HepG2 (cell line): ENCODE measurements around the gene TMBIM1. TPM values are rescaled to one million over a fixed set of nuclear protein-coding genes. Genes with fewer than 3 reads are reported as not detected.
A peak's percentile ranks its signal among the peaks of the same experiment; 100 is the strongest.

Source experiments
- BHLHE40 ChIP-seq: IDR thresholded peaks from 2 replicates; pipeline ENCODE4 v1.6.1; 2011; ENCODE audit warnings: low read length, improper control_type of control experiment
- CERS6 ChIP-seq: sonication (generic); formaldehyde crosslinking; IDR thresholded peaks from 2 replicates; pipeline ENCODE4 v1.5.0; 2020; ENCODE audit warnings: missing genetic modification reagents
- FOXA3 ChIP-seq: IDR thresholded peaks from 2 replicates; pipeline ENCODE4 v1.6.1; 2016; ENCODE audit warnings: missing genetic modification reagents, missing compliant biosample characterization
- FOXJ3 ChIP-seq: sonication (generic); formaldehyde crosslinking; IDR thresholded peaks from 2 replicates; pipeline ENCODE4 v1.4.0; 2020; ENCODE audit warnings: missing genetic modification reagents, mild to moderate bottlenecking, borderline replicate concordance
- GABPB1 ChIP-seq: IDR thresholded peaks from 2 replicates; pipeline ENCODE4 v1.6.1; 2016; ENCODE audit warnings: mild to moderate bottlenecking, missing genetic modification reagents, moderate library complexity, missing compliant biosample characterization
- GZF1 ChIP-seq: sonication (generic); formaldehyde crosslinking; IDR thresholded peaks from 2 replicates; pipeline ENCODE4 v1.5.1; 2020; ENCODE audit warnings: mild to moderate bottlenecking, missing genetic modification reagents
- HOXA5 ChIP-seq: sonication (generic); formaldehyde crosslinking; IDR thresholded peaks from 2 replicates; pipeline ENCODE4 v1.4.0; 2020; ENCODE audit warnings: missing genetic modification reagents
- HOXA7 ChIP-seq: sonication (generic); formaldehyde crosslinking; IDR thresholded peaks from 2 replicates; pipeline ENCODE4 v1.8.1; 2022; ENCODE audit warnings: mild to moderate bottlenecking, missing genetic modification reagents, moderate library complexity
- HOXA9 ChIP-seq: sonication (generic); formaldehyde crosslinking; IDR thresholded peaks from 2 replicates; pipeline ENCODE4 v1.8.1; 2022; ENCODE audit warnings: missing genetic modification reagents, mild to moderate bottlenecking, moderate library complexity, borderline replicate concordance
- IRF9 ChIP-seq: sonication (generic); formaldehyde crosslinking; IDR thresholded peaks from 2 replicates; pipeline ENCODE4 v1.8.0; 2022; ENCODE audit warnings: missing genetic modification reagents, mild to moderate bottlenecking, borderline replicate concordance
- IRX3 ChIP-seq: sonication (generic); formaldehyde crosslinking; IDR thresholded peaks from 2 replicates; pipeline ENCODE4 v1.8.1; 2023; ENCODE audit warnings: mild to moderate bottlenecking, low read depth, missing genetic modification reagents, borderline replicate concordance
- KDM4B ChIP-seq: sonication (generic); formaldehyde crosslinking; IDR thresholded peaks from 2 replicates; pipeline ENCODE4 v1.4.0; 2020; ENCODE audit warnings: missing genetic modification reagents
- KDM6A ChIP-seq: IDR thresholded peaks from 2 replicates; pipeline ENCODE4 v1.6.1; 2016; ENCODE audit warnings: low read depth
- MZF1 ChIP-seq: sonication (generic); formaldehyde crosslinking; IDR thresholded peaks from 2 replicates; pipeline ENCODE4 v1.8.1; 2023; ENCODE audit warnings: mild to moderate bottlenecking, missing genetic modification reagents, borderline replicate concordance
- NPAS2 ChIP-seq: sonication (generic); formaldehyde crosslinking; IDR thresholded peaks from 2 replicates; pipeline ENCODE4 v1.8.0; 2022; ENCODE audit warnings: mild to moderate bottlenecking, missing genetic modification reagents, borderline replicate concordance
- PAX8 ChIP-seq: sonication (generic); formaldehyde crosslinking; IDR thresholded peaks from 2 replicates; pipeline ENCODE4 v1.8.0; 2022; ENCODE audit warnings: mild to moderate bottlenecking, missing genetic modification reagents, borderline replicate concordance
- PTBP1 ChIP-seq: fragments of 200-400 bp; formaldehyde crosslinking; IDR thresholded peaks from 2 replicates; pipeline ENCODE4 v1.6.1; 2018; ENCODE audit warnings: low read length, low read depth; ENCODE audit not compliant: poor library complexity, severe bottlenecking
- RFX5 ChIP-seq: IDR thresholded peaks from 2 replicates; pipeline ENCODE4 v1.6.1; 2011; ENCODE audit warnings: low read depth, low read length, improper control_type of control experiment
- SATB2 ChIP-seq: sonication (generic); formaldehyde crosslinking; IDR thresholded peaks from 2 replicates; pipeline ENCODE4 v1.5.0; 2020; ENCODE audit warnings: missing genetic modification reagents
- SETDB1 ChIP-seq: sonication (generic); formaldehyde crosslinking; IDR thresholded peaks from 2 replicates; pipeline ENCODE4 v1.5.1; 2020; ENCODE audit warnings: missing genetic modification reagents, mild to moderate bottlenecking, borderline replicate concordance
- SNRNP70 ChIP-seq: fragments of 200-400 bp; formaldehyde crosslinking; IDR thresholded peaks from 2 replicates; pipeline ENCODE4 v1.6.1; 2017; ENCODE audit warnings: mild to moderate bottlenecking, low read depth, low read length, moderate library complexity
- ZMYM2 ChIP-seq: sonication (generic); formaldehyde crosslinking; IDR thresholded peaks from 2 replicates; pipeline ENCODE4 v1.8.0; 2022; ENCODE audit warnings: mild to moderate bottlenecking, missing genetic modification reagents
- ZNF30 ChIP-seq: sonication (generic); formaldehyde crosslinking; IDR thresholded peaks from 2 replicates; pipeline ENCODE4 v1.5.0; 2020; ENCODE audit warnings: mild to moderate bottlenecking, missing genetic modification reagents
- ZNF513 ChIP-seq: sonication (generic); formaldehyde crosslinking; conservative IDR thresholded peaks from 2 replicates; pipeline ENCODE4 v1.5.0; 2020; ENCODE audit warnings: missing genetic modification reagents
- ZNF564 ChIP-seq: sonication (generic); formaldehyde crosslinking; IDR thresholded peaks from 2 replicates; pipeline ENCODE4 v1.8.1; 2023; ENCODE audit warnings: mild to moderate bottlenecking, missing genetic modification reagents
- ZNF589 ChIP-seq: sonication (generic); formaldehyde crosslinking; conservative IDR thresholded peaks from 2 replicates; pipeline ENCODE4 v1.8.0; 2022; ENCODE audit warnings: mild to moderate bottlenecking, moderate library complexity, missing genetic modification reagents
- ZNF747 ChIP-seq: sonication (generic); formaldehyde crosslinking; IDR thresholded peaks from 2 replicates; pipeline ENCODE4 v1.8.1; 2023; ENCODE audit warnings: missing genetic modification reagents, mild to moderate bottlenecking, borderline replicate concordance
- ZNF878 ChIP-seq: sonication (generic); formaldehyde crosslinking; IDR thresholded peaks from 2 replicates; pipeline ENCODE4 v1.8.1; 2023; ENCODE audit warnings: mild to moderate bottlenecking, missing genetic modification reagents, moderate library complexity
- polyA plus RNA-seq, 8 experiments: library from polyadenylated mRNA; depleted of rRNA in 3 of 8; stranded (reverse) in 7 of 8; unstranded in 1 of 8; fragments of >200 nt; fragmentation: Illumina TruSeq in 4 of 8; extraction: Trizol in 4 of 8; gene quantifications; 2 replicates each; pipeline versions ENCODE4 v1.2.1 to v1.2.3, GENCODE V29; 2011 to 2016; ENCODE audit warnings: low read depth in 4 of 8, missing spikeins in 1 of 8, mixed read lengths in 1 of 8; ENCODE audit not compliant: insufficient read depth in 1 of 8
- total RNA-seq, 5 experiments: library from RNA; depleted of rRNA; stranded (reverse); fragments of >200 nt; fragmentation: Illumina TruSeq; extraction: Trizol; gene quantifications; 2 replicates each; pipeline ENCODE4 v1.2.3, GENCODE V29; 2016; ENCODE audit warnings: low read depth in 1 of 5

The TMBIM1 gene
- total and polyA plus RNA-seq, 2 of the 13 experiments (the other 11 are each of a cell fraction or from before 2014, with no cell fraction given) = 127 to 139 TPM

DNA sequence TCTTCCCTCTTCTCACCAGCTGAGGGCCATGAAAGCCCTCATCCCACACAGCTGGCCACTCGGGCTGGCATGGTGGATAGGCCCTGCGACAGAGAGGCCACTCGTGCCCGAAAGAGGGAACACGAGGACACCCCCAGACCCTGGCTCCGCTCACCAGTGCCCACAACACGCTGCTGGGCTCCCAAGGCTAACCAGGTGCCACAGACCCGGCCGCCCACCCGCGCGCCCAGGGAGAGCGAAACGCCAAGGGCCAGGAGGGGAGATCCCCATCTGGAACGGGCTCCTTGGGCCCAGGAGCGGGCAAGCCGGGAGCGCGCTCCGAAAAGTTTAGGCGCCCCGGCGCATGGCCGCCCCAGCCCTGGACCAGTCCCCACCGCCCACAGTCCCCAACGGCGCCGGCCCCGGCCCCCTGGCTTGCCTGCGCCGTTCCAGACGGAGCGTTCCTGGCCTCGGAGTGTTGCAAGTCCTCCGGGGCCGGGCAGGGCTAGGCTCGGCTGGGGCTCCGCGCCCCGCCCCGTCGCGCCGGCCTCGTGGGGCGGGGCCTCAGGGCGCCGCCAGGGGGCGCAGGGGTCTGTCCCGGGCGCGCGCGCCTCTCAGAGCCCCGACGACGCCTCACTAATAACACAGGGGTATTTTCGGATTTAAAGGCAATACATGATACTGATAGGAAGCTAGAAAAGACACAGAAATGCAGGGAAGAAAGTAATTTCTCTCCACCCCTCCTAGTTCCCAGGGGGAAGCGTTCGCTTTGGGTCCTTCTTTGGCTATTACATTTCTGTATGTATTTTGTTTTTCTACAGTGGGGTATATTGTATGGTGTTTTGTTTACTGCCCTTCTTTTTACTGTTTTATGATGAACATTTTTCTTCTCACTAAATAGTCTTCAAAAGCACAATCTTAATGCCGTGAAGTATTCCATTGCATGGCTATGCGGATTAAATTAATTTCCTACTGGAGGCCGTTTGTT is at the start of gene TMBIM1 (continued):
- TF ChIP-seq IRF9 (CRISPR knock-in tag) = peak; percentile 20; the same call in 1 of the 2 replicates
- TF ChIP-seq SNRNP70 = no peak
- TF ChIP-seq ZNF747 (CRISPR knock-in tag) = no peak
- no peak for TF ChIP-seq ZNF878 (CRISPR knock-in tag)
- no peak for TF ChIP-seq KDM6A (CRISPR knock-in tag)
- no peak for TF ChIP-seq MZF1 (CRISPR knock-in tag)
- no peak for TF ChIP-seq BHLHE40
- TF ChIP-seq ZNF589 (CRISPR knock-in tag) = no peak
- peak; percentile 70 for TF ChIP-seq GABPB1 (CRISPR knock-in tag)
- no peak for TF ChIP-seq HOXA7
- TF ChIP-seq FOXA3 (CRISPR knock-in tag) = peak; percentile 34; the same call in 1 of the 2 replicates
- no peak for TF ChIP-seq ZNF30 (CRISPR knock-in tag)
- TF ChIP-seq HOXA5 = no peak; the same call in 1 of the 2 replicates
- TF ChIP-seq PTBP1 = no peak
- TF ChIP-seq CERS6 = no peak
- TF ChIP-seq KDM4B (CRISPR knock-in tag) = no peak
- no peak for TF ChIP-seq ZMYM2 (CRISPR knock-in tag)
- peak; percentile 95 for TF ChIP-seq ZNF564 (CRISPR knock-in tag)
- TF ChIP-seq HOXA9 (CRISPR knock-in tag) = no peak
- TF ChIP-seq SATB2 (CRISPR knock-in tag) = no peak; the same call in 1 of the 2 replicates
- TF ChIP-seq PAX8 = no peak
- no peak for TF ChIP-seq SETDB1 (CRISPR knock-in tag)
- TF ChIP-seq GZF1 (CRISPR knock-in tag) = no peak
- no peak for TF ChIP-seq FOXJ3 (CRISPR knock-in tag)
- no peak for TF ChIP-seq RFX5
- TF ChIP-seq ZNF513 (CRISPR knock-in tag) = no peak
- no peak for TF ChIP-seq NPAS2
- peak; percentile 55; the same call in 1 of the 2 replicates for TF ChIP-seq IRX3 (CRISPR knock-in tag)
